GM10248 (cell line): ENCODE results near the gene LGI2.

Experiments
- CTCF ChIA-PET: fragments of 300-600 bp; sonication (Branson Sonifier 250); formaldehyde crosslinking; extraction: SDS; loops from one replicate; lab custom pipeline; 2021; ENCODE audit warnings: antibody characterized with exemption; lab: Yijun Ruan, JAX
- POLR2A ChIA-PET: fragments of 350-650 bp; sonication (Branson Sonifier 250); formaldehyde crosslinking; extraction: SDS; loops from one replicate; lab custom pipeline; 2020; ENCODE audit warnings: antibody characterized with exemption; lab: Yijun Ruan, JAX
- DNase-seq: peaks from one replicate; pipeline ENCODE4 v3.0.0; 2012; ENCODE audit errors: extremely low spot score
- TF ChIP-seq, protein P1 (sequence below): IDR thresholded peaks from 2 replicates; pipeline ENCODE4 v1.5.1; 2012; ENCODE audit warnings: mild to moderate bottlenecking, low read depth; ENCODE audit errors: extremely low read depth, missing control alignments, control extremely low read depth

The LGI2 gene

DNA sequence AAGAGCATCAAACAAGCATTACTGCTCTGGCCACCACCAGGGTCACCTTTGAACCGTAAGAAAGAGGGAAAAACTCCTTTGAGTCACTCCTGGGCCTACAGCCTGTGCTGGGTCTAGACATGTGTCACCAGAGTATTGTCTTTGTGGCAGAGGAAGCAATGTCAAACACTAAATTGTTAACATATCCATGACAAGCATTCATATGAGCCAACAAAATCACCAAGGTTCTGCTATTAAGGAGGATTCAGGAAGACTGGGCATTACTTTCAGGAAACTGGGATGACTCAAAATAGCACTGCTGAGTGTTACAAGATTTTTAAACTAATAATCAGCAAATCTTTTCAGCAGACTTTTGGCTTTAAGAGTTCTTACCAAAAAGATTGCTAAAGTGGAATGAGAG lies 28.1 kb downstream of the LGI2 start:
- no peak for DNase-seq
- CTCF ChIA-PET = interaction anchor here (1.5 kb wide), 1 partner anchor 22 kb away, joined by 10 read pairs; no protein-coding TSS in a partner anchor
- POLR2A ChIA-PET = no interaction called here
- TF ChIP-seq, protein P1, sequence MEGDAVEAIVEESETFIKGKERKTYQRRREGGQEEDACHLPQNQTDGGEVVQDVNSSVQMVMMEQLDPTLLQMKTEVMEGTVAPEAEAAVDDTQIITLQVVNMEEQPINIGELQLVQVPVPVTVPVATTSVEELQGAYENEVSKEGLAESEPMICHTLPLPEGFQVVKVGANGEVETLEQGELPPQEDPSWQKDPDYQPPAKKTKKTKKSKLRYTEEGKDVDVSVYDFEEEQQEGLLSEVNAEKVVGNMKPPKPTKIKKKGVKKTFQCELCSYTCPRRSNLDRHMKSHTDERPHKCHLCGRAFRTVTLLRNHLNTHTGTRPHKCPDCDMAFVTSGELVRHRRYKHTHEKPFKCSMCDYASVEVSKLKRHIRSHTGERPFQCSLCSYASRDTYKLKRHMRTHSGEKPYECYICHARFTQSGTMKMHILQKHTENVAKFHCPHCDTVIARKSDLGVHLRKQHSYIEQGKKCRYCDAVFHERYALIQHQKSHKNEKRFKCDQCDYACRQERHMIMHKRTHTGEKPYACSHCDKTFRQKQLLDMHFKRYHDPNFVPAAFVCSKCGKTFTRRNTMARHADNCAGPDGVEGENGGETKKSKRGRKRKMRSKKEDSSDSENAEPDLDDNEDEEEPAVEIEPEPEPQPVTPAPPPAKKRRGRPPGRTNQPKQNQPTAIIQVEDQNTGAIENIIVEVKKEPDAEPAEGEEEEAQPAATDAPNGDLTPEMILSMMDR = no peak

DNA sequence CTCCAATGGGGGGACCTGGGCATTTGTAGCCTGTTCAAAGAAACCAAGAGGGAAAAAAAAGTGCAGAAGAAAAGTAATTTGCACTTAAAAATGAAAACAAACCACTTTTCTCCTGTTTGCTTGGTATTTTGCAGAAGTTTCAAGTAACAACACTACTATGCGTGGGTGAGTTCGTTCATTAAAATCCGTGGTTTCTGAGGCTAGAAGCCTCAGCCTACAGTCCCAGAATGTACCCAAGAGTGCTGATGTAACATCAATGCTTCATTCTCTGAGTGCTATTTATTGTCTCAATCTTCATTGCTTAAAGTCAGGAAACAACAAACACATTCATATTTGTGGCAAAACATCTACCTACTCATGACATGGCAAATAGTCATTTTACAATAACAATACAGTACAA lies 29.2 kb downstream of the LGI2 start:
- POLR2A ChIA-PET = no interaction called here
- CTCF ChIA-PET = interaction anchor here (1.1 to 2.8 kb wide), 2 partner anchors 10 to 21 kb away, joined by 3 to 15 read pairs; no protein-coding TSS in a partner anchor
- no peak for DNase-seq
- TF ChIP-seq, protein P1 = no peak

DNA sequence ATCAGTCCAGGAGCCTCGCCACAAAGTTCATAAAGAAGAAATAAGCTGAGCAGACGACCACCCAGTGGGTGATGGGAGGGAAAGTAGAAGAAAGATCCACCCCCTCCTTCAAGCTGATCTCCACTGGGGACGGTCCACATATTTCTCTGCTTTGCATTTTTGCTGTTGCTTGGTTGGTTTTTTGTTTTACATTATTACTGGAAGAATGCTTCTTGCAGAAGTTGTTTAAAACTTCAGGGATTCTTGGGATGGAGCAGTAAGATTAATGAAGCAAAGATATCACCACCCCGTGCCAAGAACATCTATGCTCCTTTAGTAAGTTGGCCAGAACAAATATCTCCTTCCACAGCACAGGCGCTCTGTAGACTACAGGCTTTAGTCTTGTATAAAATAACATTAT lies 30.1 kb downstream of the LGI2 start:
- CTCF ChIA-PET = interaction anchor here (1.4 to 2.8 kb wide), 2 partner anchors 20 to 511 kb away, joined by 3 to 15 read pairs; no protein-coding TSS in a partner anchor
- no peak for DNase-seq
- POLR2A ChIA-PET = no interaction called here
- TF ChIP-seq, protein P1 = no peak

DNA sequence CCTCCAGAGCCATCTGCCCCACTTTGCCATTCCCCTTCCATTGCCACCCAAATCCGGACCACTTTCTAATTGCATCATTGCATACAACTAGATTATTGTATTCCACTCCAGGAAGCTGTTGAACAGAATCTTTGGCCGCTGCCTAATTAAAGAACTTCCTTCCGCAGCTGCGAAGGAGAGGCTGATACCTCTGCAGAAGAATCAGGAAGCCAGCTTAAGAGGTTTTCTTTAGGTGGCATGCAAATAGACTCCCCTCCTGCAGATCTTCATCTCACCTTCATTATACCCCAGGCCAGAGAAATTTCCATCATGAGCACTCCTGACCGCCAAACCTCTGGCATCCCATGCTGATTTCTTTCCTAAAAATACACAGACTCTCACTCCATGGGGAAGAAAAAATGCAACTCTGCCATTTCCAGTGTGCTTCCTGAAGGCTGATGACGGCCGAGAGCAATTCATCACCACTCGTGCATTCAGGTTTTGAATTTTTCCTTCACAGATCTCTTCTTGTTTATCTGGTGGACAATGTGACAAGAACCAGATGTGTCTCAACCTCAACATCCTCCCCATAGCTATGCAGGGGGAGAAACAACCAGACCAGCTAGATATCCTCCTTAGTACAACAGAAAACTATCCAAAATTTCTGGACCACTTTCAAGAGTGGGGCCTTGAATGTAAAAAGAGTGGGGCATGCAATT lies 31.2 kb downstream of the LGI2 start:
- ChIA-PET CTCF (interaction anchor here (1.0 to 2.8 kb wide), 4 partner anchors 11 to 509 kb away, joined by 3 to 15 read pairs (median 4); no protein-coding TSS in a partner anchor), POLR2A (interaction anchor here (0.5 kb wide), 1 partner anchor 253 kb away, joined by 6 read pairs; no protein-coding TSS in a partner anchor)
- TF ChIP-seq, protein P1 = no peak
- no peak for DNase-seq

DNA sequence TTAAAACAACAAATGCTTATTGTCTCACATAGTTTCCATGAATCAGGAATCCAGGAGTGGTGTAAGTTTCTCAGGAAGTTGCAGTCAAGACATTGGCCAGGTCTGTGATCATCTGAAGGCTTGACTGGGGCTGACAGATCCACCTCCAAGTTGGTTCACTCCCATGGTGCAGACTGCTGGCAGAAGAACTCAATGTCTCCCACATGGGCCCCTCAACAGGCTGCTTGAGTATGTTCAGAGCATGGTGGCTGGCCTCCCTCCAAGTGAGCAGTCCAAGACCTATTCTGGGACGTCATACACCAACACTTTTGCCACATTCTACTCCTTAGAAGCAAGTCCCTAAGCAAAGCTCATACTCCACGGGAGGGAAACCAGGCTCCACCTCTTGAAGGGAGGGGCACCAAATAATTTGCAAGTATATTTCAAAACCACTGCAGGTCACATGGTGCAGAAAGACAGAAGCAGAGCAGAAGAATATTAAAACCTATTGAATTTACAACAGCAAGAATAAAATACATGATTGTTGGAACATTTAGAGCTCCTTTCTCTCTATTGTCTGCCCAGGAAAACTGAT lies 35.3 kb downstream of the LGI2 start:
- ChIA-PET CTCF (interaction anchor here (1.5 to 2.6 kb wide), 2 partner anchors 15 to 18 kb away, joined by 3 to 13 read pairs; no protein-coding TSS in a partner anchor), POLR2A (no interaction called here)
- TF ChIP-seq, protein P1 = no peak

DNA sequence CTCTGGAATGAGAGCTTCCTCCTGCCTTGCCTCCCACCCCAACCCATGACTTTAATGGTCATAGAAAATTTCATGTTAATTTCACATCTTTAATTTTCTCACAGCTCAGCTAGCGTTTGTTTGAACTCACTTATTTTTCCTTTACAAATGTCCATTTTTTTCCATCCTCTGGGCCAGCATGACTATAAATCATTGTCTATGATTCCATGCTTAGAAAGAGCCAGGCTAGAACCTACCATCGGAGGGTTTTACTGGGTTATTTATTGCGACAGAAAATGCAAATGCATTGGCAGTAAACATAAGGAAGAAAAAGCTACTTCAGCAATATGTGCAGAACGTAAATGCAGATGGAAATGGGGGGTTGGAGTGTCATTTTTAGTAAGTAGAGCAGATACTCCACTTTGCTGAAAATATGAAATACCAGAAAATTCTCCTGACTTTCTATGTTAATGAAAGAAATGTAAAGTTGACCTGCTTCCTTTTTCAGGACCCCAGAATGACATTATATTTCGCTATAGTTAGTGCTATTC lies 37.1 kb downstream of the LGI2 start:
- TF ChIP-seq, protein P1 = no peak
- ChIA-PET POLR2A (no interaction called here), CTCF (interaction anchor here (0.9 to 2.6 kb wide), 3 partner anchors 13 to 52 kb away, joined by 3 to 13 read pairs (median 4); no protein-coding TSS in a partner anchor)
- no peak for DNase-seq

More for the DNA sequence above, 35.3 kb downstream of the LGI2 start:
- no peak for DNase-seq
